Type B pancreatic cell (in vitro differentiated cells): ENCODE measurements around the gene ZDHHC22. TPM values are rescaled to one million over a fixed set of nuclear protein-coding genes. Genes with fewer than 3 reads are reported as not detected.
A peak's percentile ranks its signal among the peaks of the same experiment; 100 is the strongest.

Source experiments
- DNase-seq: peaks from one replicate; pipeline ENCODE4 v3.0.0; 2021; ENCODE audit warnings: mixed read lengths; ENCODE audit not compliant: unreplicated experiment; ENCODE audit errors: extremely low spot score
- H3K27ac Mint-ChIP-seq: 2 replicates; pipeline ENCODE4 v1.8.0; 2021; ENCODE audit warnings: mild to moderate bottlenecking, mixed read lengths
- H3K27me3 Mint-ChIP-seq: 2 replicates; pipeline ENCODE4 v1.8.0; 2021; ENCODE audit warnings: mixed read lengths
- H3K36me3 Mint-ChIP-seq: 2 replicates; pipeline ENCODE4 v1.8.0; 2021; ENCODE audit warnings: mixed read lengths
- H3K4me1 Mint-ChIP-seq: one replicate; pipeline ENCODE4 v1.8.0; 2021; ENCODE audit warnings: mixed read lengths; ENCODE audit not compliant: unreplicated experiment
- H3K4me3 Mint-ChIP-seq: 2 replicates; pipeline ENCODE4 v1.8.0; 2021; ENCODE audit warnings: mild to moderate bottlenecking, mixed read lengths
- H3K9me3 Mint-ChIP-seq: 2 replicates; pipeline ENCODE4 v1.8.0; 2021; ENCODE audit warnings: mixed read lengths
- CTCF ChIP-seq: fragments of 200-600 bp; sonication (generic); conservative IDR thresholded peaks from 2 replicates; pipeline ENCODE4 v1.5.0; 2021; ENCODE audit warnings: antibody characterized with exemption, mild to moderate bottlenecking
- total RNA-seq: library from RNA; stranded (reverse); gene quantifications from 2 replicates; pipeline ENCODE4 v1.2.1, GENCODE V29; 2021; ENCODE audit warnings: low replicate concordance

Gene ZDHHC22
- total RNA-seq, 1 donor from 2014 or later = 0.24 TPM

DNA sequence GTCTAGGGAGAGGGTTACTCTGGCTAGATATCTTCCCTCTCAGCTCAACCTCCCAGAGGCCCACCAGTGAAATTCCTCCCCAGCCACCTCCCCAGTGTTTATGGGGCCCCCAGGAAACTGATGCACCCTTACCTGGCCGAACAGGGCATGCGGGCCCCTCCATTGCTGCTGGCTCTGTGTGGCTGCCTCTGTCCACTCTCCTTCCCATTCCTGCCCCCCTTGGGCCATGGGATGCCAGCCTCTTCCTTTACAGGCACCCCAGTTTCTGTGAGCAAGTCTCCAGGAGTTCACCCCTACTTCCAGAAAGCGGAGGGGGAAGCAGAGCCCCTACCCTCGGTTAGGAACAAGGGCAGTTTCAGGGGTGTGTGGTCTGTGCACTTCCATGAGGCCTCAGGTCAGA is 19.4 kb upstream of the ZDHHC22 start:
- Mint-ChIP-seq H3K36me3 (no peaks in the 10 kb centered on the region), H3K27ac (no peak overlapping the region), H3K27me3 (peaks cover 49% of the 10 kb centered on the region), H3K4me3 (no peak overlapping the region), H3K4me1 (no peaks in the 10 kb centered on the region), H3K9me3 (no peaks in the 10 kb centered on the region)
- DNase-seq = no peak
- TF ChIP-seq CTCF = no peak

DNA sequence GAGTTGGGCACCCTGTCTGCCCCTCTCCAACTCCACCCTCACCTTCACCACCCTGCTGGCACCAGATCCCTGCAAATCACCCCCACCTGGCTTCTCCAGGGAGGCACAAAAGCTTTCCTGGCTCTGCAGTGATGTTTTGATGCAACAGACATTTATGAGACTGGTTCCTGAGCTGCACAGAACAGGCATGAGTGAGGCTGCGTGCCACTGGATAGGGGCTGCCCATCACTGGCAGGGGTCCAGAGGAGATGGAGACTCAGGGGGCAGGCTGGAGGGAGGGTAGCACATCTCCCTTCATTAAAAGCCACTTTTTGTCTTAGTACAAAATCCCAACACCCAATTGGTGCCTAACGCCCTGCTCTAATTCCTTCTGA is 17.3 kb upstream of the ZDHHC22 start:
- no peak overlapping the region for H3K27ac Mint-ChIP-seq
- TF ChIP-seq CTCF = no peak
- peaks cover 58% of the 10 kb centered on the region for H3K27me3 Mint-ChIP-seq
- no peaks in the 10 kb centered on the region for H3K9me3 Mint-ChIP-seq
- no peak for DNase-seq
- no peaks in the 10 kb centered on the region for H3K36me3 Mint-ChIP-seq
- H3K4me3 Mint-ChIP-seq = no peak overlapping the region
- H3K4me1 Mint-ChIP-seq = no peaks in the 10 kb centered on the region

GRCh38 chr14:77158175-77158881 is 16.7 kb upstream of the ZDHHC22 start:
- no peak for DNase-seq
- Mint-ChIP-seq H3K36me3 (no peaks in the 10 kb centered on the region), H3K4me1 (no peaks in the 10 kb centered on the region), H3K4me3 (no peak overlapping the region), H3K27me3 (peaks cover 61% of the 10 kb centered on the region), H3K9me3 (no peaks in the 10 kb centered on the region), H3K27ac (peak overlapping the region; percentile 51)
- no peak for TF ChIP-seq CTCF

DNA sequence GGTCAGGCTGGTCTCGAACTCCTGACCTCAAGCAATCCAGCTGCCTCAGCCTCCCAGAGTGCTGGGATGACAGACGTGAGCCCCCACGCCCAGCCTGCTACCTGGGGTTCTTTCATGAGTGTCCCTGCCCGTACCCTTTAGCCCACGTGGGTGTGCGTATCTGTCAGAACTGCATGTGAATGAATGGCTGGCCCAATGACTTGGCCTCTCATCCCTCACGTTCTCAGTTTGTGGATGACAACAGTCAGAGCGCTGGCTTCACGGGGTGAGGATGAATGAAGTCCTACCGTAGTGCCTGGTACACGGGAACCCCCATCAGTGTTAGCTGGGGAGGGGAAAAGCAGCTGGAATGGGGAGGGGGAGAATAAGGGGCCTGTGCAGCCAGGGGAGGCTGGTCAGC is 16.1 kb upstream of the ZDHHC22 start:
- TF ChIP-seq CTCF = no peak
- H3K27me3 Mint-ChIP-seq = peaks cover 62% of the 10 kb centered on the region
- DNase-seq = no peak
- H3K4me3 Mint-ChIP-seq = no peak overlapping the region
- H3K9me3 Mint-ChIP-seq = no peaks in the 10 kb centered on the region
- no peak overlapping the region for H3K27ac Mint-ChIP-seq
- H3K36me3 Mint-ChIP-seq = no peaks in the 10 kb centered on the region
- no peaks in the 10 kb centered on the region for H3K4me1 Mint-ChIP-seq

- Mint-ChIP-seq H3K27ac (no peak overlapping the region), H3K27me3 (peaks cover 56% of the 10 kb centered on the region), H3K9me3 (no peaks in the 10 kb centered on the region), H3K4me3 (no peak overlapping the region), H3K36me3 (no peaks in the 10 kb centered on the region), H3K4me1 (no peaks in the 10 kb centered on the region)
- no peak for TF ChIP-seq CTCF
- no peak for DNase-seq
Observed at GRCh38 chr14:77155083-77155482, 13.5 kb upstream of the ZDHHC22 start.

GRCh38 chr14:77154421-77154820 is 12.8 kb upstream of the ZDHHC22 start:
- no peak overlapping the region for H3K27ac Mint-ChIP-seq
- H3K27me3 Mint-ChIP-seq = peaks cover 60% of the 10 kb centered on the region
- H3K36me3 Mint-ChIP-seq = no peaks in the 10 kb centered on the region
- no peaks in the 10 kb centered on the region for H3K4me1 Mint-ChIP-seq
- no peak for TF ChIP-seq CTCF
- no peak for DNase-seq
- H3K4me3 Mint-ChIP-seq = no peak overlapping the region
- no peaks in the 10 kb centered on the region for H3K9me3 Mint-ChIP-seq
